Activated T-cell treated with anti-CD3 and anti-CD28 coated beads, Interleukin-2, amount 50 U/mL, for 1 hour (primary cell): Measurements from ENCODE around the gene CPEB4.
A peak's percentile ranks its signal among the peaks of the same experiment; 100 is the strongest.

Experiments
- DNase-seq: peaks from one replicate; pipeline ENCODE4 v3.0.0-alpha.2; 2020

The CPEB4 gene

DNA sequence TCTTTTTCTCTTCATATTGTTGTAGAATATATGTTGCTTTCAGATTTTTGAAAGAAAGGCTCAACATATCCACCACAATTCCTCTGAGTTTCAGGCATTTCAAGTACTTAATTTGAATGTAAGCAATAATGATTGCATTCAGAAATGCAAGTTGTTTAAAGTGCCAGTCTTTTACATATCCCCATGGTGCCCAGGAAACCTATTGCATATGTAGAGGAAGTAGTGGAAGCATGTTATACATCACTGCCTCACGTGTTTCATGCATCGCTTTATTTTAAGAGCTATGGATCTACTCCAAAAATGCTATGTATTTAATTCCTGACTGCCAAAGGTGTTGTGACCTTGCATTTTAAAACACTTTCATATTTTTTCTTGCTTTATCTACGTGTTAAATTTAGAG lies 28.1 kb downstream of the CPEB4 start:
- no peak for DNase-seq

GRCh38 chr5:173917788-173918786 lies 29.9 kb downstream of the CPEB4 start:
- DNase-seq, result peak; percentile 56

- no peak for DNase-seq
These were observed 31.3 kb downstream of the CPEB4 start for GRCh38 chr5:173919443-173919842.

DNA sequence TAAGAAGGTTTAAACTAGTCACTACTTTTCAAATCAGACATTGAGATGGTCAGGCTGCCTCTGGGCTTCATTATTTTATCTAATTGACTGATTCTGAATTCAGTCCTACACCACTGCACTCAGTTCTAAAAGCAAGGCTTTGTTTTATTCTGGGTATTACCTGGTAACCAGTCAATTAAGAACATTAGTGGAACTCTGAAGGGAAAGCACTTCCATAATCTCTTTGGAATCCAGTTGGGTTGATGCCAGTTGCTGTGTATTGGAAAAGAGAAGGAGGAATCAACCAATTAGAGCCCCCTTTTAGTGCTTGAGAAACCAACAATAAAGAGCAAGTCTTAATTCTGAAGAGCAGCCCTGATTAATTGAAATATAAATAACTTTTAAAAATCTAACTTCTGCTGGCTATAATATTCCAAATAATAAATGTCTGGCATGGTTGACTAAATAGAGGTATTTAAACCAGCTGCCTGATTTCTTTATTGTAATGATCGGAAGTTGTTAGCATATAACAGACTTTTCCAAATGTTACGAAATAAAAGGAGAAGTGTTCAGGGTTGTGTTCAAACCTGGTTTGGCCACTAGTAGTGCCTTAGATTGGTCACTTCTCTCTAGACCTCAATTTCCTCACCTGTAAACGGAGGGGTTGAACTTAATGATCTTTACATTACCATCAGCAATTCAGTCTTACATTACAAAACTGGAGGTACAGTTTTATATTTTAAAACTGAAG lies 32.0 kb downstream of the CPEB4 start:
- DNase-seq, result no peak

DNA sequence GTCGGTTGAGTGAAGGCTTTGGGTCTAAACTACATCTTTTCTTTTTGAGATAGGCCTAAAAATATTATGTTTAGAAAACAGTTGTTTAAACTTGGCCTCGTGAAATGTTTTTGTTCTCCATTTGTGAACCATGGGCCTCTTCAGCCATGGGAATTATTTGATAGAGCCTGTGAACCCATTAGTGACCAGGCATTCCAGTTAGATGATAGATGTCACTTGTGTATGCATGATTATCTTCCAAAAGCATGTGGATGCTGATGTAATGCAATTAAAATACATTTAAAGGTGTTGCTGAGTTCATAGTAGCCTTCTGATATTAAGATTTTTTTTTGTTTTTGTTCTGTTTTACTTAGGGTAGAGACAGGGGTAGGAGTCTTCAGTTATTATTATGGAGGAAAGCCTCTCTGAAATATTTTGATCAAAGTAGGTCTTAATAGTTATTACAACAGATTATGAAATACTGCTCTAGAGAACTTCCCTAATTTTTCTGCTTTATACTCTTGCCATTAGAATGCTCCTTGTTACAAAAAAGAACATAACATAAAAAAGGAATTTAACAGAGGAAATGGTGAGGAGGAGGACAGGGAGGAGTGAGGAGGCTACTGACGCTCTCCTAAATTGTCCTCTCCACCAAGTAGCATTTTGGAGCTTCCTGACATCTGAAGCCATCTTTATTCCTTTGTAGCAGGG lies 32.9 kb downstream of the CPEB4 start:
- DNase-seq, result no peak

DNA sequence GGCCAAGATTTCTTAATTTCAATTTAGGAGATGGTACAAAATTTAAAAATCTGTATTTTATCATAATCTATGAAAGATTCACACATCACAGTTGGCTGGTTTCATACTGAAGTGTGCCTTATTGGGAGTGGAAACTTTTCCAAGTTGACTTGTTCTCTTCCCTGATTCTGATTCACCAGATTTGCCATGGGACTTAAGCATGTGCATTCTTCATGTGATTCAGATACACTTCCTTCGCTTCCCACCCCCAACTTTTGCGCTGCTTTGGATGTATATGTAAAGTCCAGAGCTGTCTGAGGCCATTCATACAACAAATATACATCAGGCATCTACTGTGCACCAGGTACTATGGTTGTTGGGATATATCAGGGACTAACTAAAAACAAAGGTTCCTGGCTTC lies 34.4 kb downstream of the CPEB4 start:
- no peak for DNase-seq

DNA sequence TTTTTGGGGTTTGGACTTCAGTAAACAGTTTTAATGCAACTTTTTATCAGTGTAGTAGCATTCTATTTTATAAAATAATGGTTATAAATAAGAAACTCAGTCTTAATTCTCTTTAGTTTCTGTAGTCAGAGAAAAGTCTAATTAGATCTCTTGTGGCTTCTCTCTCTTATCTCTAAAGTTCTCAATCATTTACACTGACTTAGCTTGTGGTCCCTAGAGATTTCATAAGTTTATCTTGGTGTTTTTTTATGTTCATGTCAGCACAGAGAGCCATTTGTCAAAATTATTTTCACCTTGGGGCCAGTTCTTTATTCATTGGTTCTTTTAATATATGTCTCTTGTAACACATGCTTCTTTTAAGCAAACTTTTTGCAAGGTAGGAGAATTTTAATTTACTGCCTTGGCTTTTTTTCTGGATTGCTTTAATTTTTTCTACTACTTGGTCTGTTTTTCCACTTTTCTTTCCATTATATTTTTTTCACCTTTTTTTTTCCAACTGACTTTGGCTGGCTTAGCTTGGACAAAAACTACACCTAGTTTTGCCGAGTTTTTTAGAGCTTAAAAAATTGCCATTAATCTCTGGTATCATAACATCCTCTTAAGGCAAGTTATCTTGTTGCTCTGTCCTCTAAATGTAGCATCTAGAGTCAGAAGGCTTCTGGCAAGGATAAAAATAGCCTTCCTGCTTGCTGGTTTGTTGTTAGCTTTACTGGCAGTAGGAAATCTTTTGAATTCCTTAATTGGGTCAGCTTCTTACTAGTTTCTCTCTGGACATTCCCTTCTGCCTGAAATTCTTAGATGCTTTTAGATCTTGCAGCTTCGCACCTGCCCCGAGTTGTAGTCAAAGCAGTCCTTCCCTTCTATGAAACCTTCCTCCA lies 35.3 kb downstream of the CPEB4 start:
- DNase-seq, result no peak

DNA sequence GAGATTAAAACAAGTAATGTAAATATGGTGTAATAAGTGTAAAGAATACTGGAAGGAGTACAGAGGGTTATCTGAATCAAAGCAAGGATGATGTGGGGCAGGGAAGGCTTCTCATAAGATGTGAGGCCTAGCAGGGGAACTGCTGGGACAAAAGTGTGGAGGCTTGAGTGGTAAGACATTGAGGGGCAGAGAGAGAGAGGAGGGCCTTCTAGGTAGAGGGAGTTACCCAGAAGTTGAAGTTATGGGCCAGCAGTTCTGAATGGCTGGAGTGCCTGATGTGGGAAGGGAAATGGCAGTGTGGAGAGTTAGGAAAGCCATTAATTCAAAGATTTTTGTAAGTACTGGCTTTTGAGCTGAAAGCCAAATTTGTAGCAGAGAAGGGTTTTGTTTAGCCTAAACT lies 36.8 kb downstream of the CPEB4 start:
- DNase-seq, result no peak

- DNase-seq, result peak; percentile 41
These were observed 37.4 kb downstream of the CPEB4 start for GRCh38 chr5:173925449-173926071.

DNA sequence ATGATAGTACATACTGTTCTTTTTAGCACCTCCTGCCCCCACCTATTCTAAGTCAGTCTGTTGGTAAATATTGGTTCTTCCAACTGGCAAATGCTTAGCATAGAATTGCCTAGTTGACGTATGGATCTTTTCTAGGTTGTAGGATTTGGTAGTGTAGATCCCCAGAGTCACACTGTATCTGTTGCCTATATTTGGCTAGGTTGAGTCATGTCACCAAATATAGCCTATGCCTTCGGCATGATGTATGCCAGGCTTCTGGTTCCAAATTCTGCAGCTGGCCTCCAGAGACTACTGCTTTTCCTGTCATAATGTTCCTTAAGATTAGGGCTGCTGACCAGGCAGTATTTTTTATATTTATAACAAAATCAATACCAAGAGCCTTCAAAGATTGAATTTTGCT lies 38.2 kb downstream of the CPEB4 start:
- DNase-seq, result no peak

DNA sequence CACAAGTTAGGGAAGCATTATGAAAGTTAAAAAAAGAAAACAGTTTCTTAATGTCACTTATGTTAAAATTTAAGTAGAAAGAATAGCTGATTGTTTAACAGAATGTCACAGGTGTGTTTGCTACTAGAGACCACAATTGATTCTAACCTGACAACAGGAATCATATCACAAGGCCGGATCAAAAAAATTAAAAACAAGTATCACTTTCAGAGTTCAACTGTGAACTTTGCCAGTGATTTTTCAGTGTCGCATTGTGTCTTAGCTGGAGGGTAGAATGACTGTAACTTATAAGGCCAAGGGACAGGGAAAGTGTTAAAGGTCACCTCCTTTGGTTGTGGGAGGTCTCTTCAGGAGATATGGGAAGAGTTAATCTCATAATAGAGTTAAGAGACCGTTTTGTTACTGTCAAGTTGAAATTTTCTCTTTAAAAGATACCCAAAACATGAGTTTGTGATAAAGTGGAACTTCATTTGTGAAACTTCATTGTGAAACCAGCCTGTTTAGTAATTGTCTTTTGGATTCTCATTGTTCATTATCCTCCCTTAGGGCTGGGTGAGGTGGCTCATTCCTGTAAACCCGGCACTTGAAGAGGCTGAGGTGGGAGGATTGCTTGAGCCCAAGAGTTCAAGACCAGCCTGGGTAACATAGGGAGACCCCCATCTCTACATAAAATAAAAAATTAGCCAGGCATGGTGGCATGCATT lies 40.9 kb downstream of the CPEB4 start:
- no peak for DNase-seq

DNA sequence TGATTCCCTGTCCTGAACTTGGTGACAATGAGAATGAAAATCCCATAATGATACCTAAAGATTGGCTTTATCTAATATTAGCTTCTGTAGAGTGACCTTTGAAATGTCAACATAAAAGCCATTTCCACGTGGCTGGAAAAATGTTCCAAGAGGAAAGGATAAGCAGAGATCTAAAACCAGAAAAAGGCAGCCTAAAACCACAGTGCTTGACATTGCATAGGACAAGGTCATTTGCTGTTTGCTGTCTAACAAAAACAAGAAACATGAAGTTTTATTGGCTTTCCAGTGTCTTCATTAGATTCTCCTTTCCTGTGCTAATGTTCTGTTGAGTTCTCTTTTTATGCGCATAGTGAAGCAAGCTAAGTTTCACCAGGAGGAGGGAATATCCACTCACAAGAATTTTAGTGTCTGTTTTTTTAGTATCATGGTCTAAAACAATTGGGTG lies 44.6 kb downstream of the CPEB4 start:
- no peak for DNase-seq

DNA sequence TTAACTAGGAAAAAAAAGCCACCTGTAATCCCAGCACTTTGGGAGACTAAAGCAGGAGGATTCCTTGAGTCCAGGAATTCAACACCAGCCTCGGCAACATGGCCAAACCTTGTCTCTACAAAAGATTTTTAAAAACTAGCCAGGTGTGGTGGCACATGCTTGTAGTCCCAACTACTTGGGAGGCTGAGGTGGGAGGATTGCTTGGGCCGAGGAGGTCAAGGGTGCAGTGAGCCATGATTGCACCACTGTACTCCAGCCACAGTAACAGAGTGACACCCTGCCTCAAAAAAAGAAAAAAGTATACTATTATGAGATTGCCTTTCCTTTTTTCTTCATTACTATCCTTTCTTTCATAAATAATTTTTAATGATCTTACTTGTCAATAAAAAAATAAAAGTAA lies 45.8 kb downstream of the CPEB4 start:
- DNase-seq, result no peak

DNA sequence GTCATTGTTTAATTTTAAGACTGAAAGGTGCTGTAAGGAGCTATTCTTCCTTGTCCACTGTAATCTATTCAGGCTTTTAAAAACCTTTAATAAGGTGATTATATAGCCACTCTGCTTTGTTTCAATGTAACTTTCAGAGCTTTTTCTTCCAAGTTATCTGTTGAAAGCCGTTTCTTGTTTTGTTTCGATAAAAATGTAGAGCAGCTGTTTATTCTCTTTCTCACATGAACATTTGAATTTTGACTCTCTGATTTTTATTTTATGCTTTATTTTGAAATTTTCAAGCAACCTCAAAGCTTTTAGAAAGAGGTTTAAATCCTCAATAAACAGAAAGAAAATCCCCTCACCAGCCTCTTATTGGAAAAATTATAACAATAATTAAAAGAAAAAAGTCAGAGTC lies 47.2 kb downstream of the CPEB4 start:
- DNase-seq, result no peak

GRCh38 chr5:173940269-173940668 lies 52.1 kb downstream of the CPEB4 start:
- no peak for DNase-seq

DNA sequence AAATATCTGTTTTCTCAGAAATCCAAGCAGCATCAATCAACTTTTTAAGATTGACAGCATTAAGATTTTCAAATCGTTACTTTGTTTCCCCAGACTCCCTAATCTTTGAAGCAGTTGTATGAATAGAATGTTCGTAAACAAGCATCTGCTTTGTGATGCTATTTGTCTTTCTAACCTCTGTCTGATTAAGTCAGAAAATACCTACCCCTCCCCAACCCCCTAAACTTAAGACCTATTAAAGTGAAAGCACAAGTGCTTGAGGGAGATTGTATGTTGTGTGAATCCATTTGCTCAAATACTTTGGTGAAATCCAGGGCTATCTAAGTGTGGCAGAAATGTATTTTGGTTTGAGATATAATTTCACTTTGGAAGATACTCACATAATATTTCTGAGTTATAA lies 53.0 kb downstream of the CPEB4 start:
- DNase-seq, result no peak

GRCh38 chr5:173941758-173942401 lies 53.7 kb downstream of the CPEB4 start:
- DNase-seq, result no peak

- no peak for DNase-seq
These were observed 56.4 kb downstream of the CPEB4 start for GRCh38 chr5:173944511-173944910.

DNA sequence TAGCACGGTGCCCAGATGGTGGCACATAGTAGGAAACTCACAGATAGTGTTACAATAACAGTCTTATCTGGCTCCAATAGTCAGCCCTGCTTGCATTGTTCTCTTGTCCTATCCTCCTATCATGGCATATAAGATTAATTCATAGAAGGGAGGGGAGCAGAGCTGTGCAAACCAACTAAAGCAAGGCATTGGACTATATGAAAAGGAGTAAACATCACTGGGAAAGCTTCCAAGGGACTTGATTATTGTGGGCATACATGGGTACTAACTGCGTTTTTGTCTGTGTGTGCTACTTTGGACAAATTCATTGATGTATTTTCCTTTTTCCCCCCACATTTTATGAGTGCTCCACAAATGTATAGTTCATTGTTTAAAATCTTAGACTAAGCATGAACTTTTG lies 57.0 kb downstream of the CPEB4 start:
- no peak for DNase-seq

DNA sequence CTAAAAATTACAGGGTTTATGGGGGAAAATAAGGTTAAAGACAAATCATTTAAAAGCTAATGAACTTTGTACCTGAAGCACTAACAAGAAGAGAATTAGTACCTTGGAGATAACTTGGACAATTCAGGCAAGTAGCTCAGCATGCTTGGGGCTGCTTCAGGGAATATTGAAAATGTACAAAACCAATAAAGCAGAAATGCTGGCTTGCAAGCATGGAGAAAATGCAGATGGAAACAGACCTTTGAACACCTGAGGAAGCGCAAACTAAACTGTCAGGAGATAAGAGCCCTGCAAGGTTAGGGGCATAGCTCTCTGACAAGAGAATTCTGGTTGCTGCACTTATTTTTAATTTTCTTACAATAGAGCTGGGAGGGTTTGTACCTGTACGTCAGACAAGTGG lies 58.2 kb downstream of the CPEB4 start:
- no peak for DNase-seq

DNA sequence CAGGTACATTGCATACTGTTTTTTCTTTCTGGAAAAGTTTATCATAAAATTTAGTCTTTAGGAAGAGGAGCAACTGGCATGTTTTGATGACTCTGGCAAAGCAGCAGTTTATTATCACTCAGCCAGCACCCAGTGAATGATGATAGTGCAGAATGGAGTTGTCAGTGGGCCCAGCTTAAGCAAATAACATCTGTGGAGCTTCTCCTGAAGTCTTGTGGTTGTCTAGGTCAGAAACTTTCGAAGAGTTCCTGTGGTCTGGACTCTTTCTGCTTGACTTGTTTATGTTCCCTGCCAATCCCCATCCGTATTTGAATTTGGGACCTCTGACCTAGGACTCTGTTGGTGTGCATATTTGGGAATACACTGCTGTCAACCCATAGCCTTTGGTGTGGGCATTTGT lies 62.7 kb downstream of the CPEB4 start:
- no peak for DNase-seq
